GM18499 (cell line): ENCODE measurements around the gene RAB11FIP2.
"Not testable (repeated sequence)": the region's sequence is repeated elsewhere in the genome, so short reads cannot be mapped to it uniquely, and the experiment has no call there.

Experiments
- ATAC-seq: cut with Tn5 transposase; IDR thresholded peaks from one replicate; pipeline ENCODE4 v1.9.1; 2021; ENCODE audit warnings: moderate number of reproducible peaks; ENCODE audit not compliant: insufficient read depth, unreplicated experiment

Gene RAB11FIP2, protein sequence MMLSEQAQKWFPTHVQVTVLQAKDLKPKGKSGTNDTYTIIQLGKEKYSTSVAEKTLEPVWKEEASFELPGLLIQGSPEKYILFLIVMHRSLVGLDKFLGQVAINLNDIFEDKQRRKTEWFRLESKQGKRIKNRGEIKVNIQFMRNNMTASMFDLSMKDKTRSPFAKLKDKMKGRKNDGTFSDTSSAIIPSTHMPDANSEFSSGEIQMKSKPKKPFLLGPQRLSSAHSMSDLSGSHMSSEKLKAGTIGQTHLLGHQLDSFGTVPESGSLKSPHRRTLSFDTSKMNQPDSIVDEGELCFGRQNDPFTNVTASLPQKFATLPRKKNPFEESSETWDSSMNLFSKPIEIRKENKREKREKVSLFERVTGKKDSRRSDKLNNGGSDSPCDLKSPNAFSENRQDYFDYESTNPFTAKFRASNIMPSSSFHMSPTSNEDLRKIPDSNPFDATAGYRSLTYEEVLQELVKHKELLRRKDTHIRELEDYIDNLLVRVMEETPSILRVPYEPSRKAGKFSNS

DNA sequence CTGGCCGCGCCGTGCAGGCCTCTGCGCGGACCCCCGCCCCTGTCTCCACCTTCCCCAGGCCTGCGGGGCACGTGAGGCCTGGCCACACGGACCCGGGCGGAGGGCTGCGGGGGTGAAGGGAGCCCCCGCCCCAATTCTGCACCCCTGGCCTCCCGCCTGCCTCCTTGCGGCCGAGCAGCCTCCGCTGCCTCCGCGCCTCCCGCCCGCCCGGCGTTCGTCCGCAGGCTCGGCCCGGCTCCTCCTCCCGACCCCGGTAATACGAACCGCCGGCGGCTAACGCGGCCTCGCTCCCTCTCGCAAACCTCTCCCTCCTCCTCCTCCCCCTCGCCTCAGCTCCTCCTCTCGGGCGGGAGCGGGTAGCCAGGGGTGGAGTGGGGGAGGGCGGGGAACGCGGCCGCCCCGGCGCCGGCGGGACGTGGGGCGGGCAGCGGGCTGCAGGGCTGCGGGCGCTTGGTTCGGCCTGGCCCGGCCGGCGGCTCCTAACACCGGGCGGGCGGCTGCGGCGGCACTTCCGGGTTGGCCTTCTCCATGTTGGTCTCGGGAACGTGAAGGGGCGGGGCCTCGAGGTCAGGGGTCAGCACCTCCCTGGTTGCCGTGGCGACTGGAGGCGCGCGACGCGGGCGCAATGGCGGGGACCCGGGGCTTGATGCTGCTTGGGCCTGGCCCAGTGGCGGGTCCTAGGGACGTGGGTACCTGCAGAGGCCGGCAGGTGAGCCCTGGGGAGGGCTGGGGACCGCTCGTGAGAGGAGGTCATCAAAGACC lies at the start of gene RAB11FIP2:
Gene RAB11FIP2 (minus strand): TSS at position 547 of the 762 bp plus-strand sequence. CDS start 778 bp downstream, outside the sequence.
- peak; percentile 91 for ATAC-seq

DNA sequence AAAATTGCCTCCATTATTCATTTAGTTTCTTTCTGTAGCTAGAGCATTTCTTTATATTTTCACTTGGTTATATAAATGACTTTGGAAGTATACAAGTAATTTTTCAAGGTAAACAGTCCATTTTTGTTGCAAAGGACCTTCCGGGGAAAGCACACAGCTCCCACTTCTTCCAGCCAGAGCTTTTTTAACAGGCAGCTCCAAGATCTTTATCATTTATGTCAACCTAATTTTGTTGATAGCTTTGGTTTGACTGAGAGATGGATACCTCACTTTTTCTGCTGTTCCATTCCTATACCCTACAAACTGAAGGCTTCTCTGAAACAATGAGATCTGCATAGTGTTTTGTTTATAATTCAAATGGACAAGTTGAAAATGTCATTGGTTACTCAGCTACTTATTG lies 49.3 kb upstream of the RAB11FIP2 start:
- ATAC-seq: no peak

DNA sequence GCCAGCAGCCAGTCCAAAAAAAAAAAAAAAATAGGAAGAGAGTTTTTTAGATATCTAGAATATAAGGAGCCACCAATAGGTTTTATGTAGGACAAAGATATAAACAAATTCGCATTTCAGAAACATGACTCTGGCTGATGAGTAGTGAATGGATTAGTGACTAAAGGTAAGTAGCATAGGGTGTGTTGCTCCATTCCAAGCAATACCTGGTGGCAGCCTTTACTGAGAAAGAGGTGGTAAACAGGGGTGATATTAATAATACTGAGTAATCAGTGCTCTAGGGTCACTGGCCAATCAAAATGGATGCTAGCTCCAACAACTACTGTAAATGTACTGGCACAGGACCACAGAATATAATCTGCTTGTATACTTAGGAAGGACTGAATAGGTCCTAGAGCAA lies 45.5 kb upstream of the RAB11FIP2 start:
- no peak for ATAC-seq

DNA sequence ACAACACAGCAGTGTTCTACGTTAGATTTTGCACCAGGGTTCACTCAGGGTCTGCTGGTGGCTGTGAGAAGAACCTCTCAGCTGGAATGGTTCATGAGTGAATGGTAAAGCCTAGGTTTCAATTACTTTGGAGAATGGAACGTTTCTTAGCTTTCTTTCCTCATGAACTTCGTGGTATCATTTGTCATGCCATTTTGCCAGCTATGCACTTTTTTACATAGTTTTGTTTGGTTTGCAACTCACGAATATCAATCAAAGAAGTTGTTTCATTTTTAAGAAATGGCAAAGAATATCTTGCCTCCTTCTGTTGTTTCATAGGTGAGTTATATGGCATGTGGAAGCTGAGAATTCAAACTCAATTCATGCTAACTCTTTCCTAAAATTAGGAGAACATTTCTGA lies 34.1 kb upstream of the RAB11FIP2 start:
- no peak for ATAC-seq

DNA sequence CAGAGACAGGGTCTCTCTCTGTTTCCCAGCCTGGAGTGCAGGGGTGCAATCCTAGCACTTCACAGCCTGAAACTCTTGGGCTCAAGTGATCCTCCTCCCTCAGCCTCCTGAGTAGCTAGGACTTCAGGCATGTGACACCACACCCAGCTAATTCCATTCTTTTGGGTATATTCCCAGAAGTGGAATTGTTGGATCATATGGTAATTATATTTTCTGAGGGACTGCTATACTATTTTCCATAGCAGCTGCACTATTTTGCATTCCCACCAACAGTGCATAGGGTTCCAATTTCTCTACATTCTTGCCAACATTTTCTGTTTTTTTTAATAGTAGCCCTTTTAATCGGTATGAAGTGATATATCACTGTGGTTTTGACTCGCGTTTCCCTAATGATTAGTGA lies 30.0 kb upstream of the RAB11FIP2 start:
- ATAC-seq: no peak

DNA sequence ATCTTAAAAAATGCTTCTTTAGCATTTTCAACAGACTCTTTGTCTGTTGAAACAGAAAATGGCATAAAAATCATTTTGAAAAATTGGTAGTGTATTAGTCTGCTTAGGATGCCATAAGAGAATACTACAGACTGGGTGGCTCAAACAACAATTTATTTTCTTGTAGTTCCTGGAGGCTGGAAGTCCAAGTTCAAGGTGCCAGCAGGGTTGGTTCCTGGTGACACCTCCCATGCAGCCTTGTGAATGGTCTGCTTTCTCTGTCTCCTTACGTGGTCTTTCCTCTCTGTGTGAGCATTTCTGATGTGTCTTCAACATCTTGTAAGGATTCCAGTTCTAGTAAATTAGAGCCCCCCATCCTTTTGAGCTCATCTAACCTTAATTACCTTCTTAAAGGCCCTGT lies 26.1 kb upstream of the RAB11FIP2 start:
- no peak for ATAC-seq

DNA sequence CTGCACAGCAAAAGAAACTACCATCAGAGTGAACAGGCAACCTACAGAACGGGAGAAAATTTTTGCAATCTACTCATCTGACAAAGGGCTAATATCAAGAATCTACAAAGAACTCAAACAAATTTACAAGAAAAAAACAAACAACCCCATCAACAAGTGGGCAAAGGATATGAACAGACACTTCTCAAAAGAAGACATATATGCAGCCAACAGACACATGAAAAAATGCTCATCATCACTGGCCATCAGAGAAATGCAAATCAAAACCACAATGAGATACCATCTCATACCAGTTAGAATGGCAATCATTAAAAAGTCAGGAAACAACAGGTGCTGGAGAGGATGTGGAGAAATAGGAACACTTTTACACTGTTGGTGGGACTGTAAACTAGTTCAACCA lies 20.6 kb upstream of the RAB11FIP2 start:
- not testable (repeated sequence) for ATAC-seq

DNA sequence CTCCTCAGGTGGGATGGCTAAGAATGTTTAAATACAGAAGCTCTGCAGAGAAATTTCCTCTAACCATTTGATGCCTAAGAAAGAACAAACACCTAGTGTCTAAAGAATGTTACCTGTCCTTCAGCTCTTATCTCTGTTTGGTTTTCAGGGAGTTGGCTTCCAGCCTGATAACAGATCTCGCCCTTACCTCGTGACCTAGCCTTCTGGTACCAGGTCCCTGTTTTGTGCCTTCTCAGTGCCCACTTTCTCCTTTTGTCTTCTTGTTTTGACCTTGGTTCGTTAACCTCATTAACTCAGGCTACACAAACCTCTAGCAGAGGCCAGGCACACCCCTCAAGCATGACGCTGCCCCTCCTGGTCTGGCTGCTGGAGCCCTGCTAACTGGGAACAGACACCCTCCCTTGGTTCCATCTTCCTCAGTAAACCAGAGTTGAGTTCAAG lies 16.1 kb upstream of the RAB11FIP2 start:
- no peak for ATAC-seq

DNA sequence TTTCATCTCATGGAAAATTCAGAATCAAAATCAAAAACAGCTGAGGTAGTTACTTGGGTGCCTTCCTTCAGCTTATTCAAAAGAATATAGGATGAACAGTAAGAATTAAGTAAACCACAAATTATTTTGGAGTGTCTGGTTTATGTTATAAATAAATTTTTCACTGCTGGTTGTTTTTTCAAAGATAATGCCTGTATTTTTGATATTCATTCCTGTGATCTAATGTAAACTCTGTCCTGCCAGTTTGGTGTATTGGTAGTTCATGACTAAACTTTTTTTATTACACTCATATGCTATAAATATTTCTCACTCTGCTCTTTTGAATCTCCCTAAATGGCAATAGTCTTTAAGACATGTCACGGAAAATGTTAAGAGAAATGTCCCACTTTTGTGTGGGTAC lies 11.6 kb upstream of the RAB11FIP2 start:
- ATAC-seq: no peak

DNA sequence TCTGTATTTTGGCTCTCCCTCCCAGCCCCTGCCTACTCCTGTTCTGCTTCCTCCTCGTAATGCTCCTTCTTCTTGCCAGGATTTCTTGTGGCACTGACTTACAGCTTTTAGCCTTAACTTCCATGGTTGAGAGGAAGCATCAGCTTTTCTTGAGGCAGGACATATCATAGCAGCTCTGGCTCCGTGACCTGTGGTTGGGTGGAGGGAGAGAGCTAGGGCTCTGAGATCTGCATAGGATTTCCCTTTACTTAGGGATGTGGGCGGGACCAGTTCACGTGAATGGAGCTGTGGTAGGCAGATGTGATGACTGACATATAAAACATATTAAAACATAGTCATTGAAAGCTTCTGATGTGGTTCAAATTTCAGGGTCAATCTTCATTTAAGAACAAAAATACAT lies 10.6 kb upstream of the RAB11FIP2 start:
- no peak for ATAC-seq

DNA sequence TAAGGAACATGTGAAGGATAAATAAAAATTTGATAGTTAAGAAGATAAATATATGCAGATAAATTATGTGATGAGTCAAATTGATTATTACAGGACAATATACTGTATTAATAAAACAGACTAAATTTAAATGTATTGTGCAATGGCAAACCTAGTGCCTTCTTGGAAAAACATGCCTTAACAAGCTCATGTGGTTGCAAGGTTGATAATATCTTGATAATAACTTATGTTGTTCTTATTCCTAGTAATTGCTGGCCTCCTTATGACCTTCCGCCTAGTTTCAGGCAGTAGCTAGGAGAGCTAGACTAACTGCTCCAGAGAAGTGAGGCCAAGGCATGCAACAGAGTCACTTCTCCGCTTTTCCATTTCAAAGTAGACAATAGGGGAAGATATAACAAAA lies 7.6 kb upstream of the RAB11FIP2 start:
- no peak for ATAC-seq

DNA sequence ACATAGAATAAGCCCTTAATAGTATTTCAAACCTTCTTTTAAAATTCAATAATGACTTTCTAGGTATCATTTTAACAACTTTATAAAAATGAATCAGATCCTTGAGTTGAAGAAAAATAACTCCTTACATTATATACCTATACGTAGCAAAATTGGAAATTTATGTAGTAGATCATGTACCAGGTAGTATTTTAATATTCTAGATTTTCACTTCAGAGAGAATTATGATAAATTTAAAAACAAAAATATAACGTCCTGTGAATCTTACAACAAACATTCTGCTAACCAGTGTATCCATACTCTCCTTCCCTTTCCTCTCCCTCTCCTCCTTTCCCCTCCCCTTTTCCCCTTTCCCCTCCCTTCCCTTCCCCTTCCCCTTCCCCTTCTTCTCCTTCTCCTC lies 6.1 kb upstream of the RAB11FIP2 start:
- ATAC-seq: no peak

DNA sequence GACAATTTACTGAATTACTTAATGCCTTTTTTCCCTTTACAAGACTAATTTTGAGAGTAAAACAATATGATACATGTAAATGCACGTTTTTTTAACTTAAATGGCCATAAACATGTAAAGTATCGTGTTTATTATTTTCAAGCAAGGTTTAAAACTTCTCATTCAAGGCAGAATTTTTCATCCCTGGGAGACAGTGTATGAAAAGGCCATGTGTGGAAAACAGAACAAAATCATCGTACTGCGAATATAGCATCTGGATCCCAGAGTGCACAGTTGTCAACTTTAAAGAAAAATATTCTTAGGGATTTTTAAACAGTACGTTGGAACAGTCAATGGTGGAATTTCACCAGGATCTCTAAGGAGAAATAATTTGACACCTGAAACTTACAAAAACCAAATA lies 1.1 kb upstream of the RAB11FIP2 start:
- ATAC-seq: no peak

DNA sequence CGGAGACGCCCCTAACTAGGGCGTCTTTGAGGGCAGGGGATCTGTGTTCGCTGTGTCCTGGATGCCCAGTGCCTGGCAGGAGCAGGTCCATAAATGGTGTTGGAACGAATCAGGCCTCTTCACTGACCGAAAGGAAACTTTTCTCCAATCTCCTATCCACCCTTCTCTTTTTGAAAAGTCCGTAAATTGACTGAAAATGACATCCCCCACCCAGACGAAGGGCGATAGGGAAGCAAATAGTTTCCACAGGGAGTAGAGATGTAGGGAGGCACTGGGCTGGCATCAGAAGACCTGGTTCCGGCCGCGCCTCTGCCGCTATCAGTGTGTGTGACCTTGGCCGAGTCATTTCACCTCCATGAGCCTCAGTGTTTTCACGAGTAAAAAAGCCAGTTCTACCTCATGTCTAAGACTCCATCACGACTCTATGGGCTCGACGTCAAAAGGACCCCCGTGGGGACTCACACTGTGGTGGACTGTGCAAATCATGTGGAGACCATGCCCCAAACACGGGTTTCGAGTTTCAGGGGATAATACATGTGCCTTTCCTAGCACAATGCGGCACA lies 497 bp upstream of the RAB11FIP2 start:
- ATAC-seq: peak; percentile 15

DNA sequence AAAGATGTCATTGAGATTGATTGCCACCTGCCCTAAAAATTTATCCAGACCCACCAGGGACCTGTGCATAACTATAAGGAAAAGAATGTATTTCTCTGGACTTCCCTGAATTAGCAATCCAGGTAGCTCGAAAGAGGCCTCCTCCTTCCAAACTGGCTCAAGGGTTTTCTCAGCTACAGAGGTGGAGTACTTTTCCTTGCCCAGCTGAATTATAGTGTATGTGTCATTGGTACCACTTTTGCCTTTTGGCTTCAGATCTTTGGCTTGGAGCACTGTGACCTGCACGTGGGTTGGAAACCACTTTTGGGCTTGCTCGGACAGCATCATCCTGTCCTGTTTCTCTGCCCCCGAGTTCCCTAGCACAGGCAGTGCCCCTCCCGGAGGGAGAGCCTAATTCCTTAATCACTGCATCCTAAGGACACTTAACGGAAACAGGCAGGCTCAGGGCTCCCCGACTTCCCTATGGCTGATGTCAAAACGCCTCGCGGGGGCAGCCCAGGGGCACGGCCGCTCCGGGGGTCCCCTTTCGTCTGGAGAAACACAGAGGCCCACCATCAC lies 825 bp downstream of the RAB11FIP2 start:
- ATAC-seq: peak; percentile 13

DNA sequence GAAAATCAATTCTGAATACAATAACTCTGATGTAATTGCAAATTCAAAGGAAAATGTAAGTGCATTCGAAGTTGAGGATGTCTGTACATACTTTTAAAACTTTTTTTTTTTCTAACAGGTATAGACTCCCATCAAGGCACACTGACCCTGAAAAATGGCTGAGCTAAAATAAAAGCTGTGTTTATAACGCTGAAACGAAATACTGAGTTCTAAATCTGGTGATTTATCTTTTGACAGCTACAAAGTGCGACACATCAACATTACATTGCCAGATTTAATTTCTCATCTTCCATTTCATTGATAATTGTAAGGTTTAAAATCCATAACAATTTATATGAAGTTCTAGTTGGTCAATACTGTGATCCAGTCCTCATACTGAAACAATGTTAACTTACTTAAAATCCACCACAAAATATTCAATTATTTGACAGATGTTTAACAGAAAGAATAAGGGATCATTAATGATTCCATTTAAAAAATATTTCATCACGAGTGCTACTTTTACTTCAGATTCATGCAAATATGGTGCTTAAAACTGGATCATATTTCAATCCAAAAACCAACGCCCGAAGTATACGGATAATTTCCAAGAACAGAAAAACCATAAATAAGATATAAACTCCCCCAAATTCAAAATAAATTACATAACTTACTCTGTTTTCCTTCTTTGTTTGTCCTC lies 1.4 kb downstream of the RAB11FIP2 start:
- no peak for ATAC-seq

DNA sequence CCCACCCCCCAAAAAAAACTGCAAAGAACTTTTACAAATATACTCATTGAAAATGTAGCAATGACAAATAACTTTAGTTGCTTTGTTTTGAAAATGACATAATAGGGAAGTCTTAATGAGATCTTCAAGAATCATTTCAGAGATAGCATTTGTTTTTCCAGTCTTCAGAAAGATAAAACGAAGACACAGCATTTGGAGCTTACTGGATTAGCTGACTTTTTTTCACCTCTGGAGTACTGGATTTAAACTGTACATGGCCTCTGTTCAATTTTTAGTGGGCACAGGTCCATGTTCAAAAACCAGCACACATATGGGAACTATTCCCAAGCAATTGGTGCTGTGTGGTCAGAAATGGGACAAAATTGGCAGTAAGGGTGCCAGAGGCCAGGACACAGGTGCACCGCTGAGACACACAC lies 3.9 kb downstream of the RAB11FIP2 start:
- ATAC-seq: no peak

DNA sequence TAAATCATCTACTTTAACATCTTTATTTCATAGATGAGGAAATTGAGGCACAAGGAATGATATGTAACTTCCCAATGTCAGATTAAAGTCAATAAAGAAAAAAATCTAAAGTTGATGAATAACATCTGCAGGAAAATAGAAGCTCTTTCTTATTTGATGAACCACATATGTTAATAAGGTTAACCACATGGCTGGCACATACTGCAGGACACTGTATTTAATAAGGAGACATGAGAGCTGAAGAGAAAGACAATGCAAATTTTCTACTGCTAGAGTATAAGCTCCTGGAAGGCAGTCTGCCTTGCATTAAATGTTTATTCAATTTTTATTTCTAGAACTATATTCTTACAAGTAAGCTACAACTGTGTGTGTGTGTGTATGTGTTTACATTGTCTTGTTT lies 4.4 kb downstream of the RAB11FIP2 start:
- no peak for ATAC-seq

DNA sequence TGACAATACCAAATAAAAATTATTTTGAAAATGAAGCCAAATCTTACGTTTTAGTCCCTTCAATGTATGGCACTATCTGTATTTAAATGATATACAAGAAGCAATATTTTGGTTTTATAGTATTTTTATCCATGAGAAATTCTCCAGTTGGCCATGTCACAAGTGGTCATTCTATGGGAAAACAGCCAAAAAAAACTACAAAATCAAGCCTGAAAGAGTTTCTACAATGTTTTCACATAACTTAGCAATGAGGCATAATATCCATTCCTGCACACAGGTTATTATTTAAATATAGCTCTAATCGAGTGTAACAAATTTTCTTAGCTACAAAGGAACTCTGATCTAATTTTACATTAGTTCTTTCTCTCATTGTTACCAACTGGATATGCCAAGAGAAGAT lies 5.4 kb downstream of the RAB11FIP2 start:
- no peak for ATAC-seq

DNA sequence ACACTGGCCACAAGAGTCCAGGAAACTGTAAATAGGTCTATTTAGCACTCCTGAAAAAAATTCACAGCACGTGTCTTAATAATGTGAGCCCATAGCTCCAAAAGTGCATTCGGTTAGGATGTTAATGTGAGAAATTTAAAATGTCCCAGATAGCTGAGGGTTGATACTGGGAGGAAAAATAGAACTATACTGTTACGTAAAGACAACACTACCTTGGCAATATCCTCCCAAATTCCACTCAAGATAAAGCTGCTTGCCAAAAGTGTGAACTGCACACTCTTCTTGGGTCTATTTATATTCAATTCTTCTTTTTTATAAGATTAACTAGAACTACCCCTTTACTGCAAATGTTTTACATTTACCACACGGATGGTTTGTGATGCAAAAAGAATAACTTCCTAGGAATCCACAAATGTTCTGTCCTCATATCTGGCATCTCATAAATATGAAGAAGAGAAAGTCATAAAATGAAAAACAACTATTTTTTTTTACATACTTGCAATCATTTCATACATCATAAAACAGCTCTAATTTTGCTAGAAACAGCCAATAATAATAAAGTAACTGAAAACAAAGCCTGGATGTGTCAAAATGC lies 10.4 kb downstream of the RAB11FIP2 start:
- no peak for ATAC-seq
